ENCODE measurements around the gene CDIP1. TPM values are rescaled to one million over a fixed set of nuclear protein-coding genes. Genes with fewer than 3 reads are reported as not detected.

CDIP1 gene
- total and polyA plus RNA-seq, 9 of the 15 experiments (the other 6 are each of a cell fraction or from before 2014, with no cell fraction given), result 0.29 TPM; not detected in 8

- Histone ChIP-seq H3K9me3 (replicated peaks; ENCODE audit: control insufficient read depth, insufficient read depth, low read depth, low read length) (no peaks in the 10 kb centered on the region; the same call in 1 of the 2 replicates), H3K9ac (ENCODE audit: insufficient read depth in 1 of 2, low read depth in 2 of 2, low read length in 2 of 2) (peak overlapping the region in 1 of 2 experiments; percentile 14; a peak in 1 of 4 replicates), H3K27me3 (ENCODE audit: control insufficient read depth in 2 of 2, insufficient read depth in 2 of 2, low read length in 2 of 2) (peaks cover 30 to 45% of the 10 kb centered on the region in 2 experiments), H3K36me3 (ENCODE audit: control insufficient read depth, insufficient read depth, low read length) (no peaks in the 10 kb centered on the region), H3K9me1 (ENCODE audit: control insufficient read depth, insufficient read depth, low read length) (peaks cover 2% of the 10 kb centered on the region), H2AFZ (ENCODE audit: low read depth, low read length) (no peak overlapping the region; the same call in 1 of the 2 replicates), H3K27ac (ENCODE audit: extremely low read depth, low read depth, low read length) (no peak overlapping the region), H3K4me2 (ENCODE audit: insufficient read depth, low read length) (no peak overlapping the region), H3K4me1 (replicated peaks in 1 of 2; ENCODE audit: control insufficient read depth in 2 of 2, insufficient read depth in 2 of 2, low read length in 2 of 2) (peaks cover 0 to 10% of the 10 kb centered on the region in 2 experiments; a peak in 3 of 5 replicates), H4K20me1 (replicated peaks; ENCODE audit: control insufficient read depth, insufficient read depth, low read length) (no peaks in the 10 kb centered on the region), H3K79me2 (ENCODE audit: control insufficient read depth, insufficient read depth, low read length) (no peaks in the 10 kb centered on the region), H3K4me3 (no peak overlapping the region)
- ATAC-seq, result peak; percentile 41; the same call in 2 of the 3 replicates
- POLR2A ChIA-PET, result no interaction called here
- 10% methylated on average over 10 of the region's 10 CpGs for WGBS (ENCODE audit: insufficient coverage, low coverage, missing lambda C conversion rate)
- no peak for FAIRE-seq
- DNase-seq (ENCODE audit: extremely low read depth in 1 of 4, low spot score in 3 of 4), result peak; percentile 37 to 48 (median 46)
- TF ChIP-seq BHLHE40 (IDR thresholded peaks at IDR 0.05; ENCODE audit: low read length), result 0 out of 2 replicates have a peak, but pooled peaks have one; percentile 8
- TF ChIP-seq CAMTA2 (CRISPR knock-in tag; conservative IDR thresholded peaks at IDR 0.05), result no peak
- TF ChIP-seq ELF2 (CRISPR knock-in tag; IDR thresholded peaks at IDR 0.05), result no peak
- TF ChIP-seq, protein P1, sequence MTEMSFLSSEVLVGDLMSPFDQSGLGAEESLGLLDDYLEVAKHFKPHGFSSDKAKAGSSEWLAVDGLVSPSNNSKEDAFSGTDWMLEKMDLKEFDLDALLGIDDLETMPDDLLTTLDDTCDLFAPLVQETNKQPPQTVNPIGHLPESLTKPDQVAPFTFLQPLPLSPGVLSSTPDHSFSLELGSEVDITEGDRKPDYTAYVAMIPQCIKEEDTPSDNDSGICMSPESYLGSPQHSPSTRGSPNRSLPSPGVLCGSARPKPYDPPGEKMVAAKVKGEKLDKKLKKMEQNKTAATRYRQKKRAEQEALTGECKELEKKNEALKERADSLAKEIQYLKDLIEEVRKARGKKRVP (CRISPR knock-in tag; IDR thresholded peaks at IDR 0.05), result no peak
- TF ChIP-seq, protein P2, sequence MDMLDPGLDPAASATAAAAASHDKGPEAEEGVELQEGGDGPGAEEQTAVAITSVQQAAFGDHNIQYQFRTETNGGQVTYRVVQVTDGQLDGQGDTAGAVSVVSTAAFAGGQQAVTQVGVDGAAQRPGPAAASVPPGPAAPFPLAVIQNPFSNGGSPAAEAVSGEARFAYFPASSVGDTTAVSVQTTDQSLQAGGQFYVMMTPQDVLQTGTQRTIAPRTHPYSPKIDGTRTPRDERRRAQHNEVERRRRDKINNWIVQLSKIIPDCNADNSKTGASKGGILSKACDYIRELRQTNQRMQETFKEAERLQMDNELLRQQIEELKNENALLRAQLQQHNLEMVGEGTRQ (CRISPR knock-in tag; IDR thresholded peaks at IDR 0.05), result peak; percentile 40; the same call in 1 of the 2 replicates
- TF ChIP-seq, protein P3, sequence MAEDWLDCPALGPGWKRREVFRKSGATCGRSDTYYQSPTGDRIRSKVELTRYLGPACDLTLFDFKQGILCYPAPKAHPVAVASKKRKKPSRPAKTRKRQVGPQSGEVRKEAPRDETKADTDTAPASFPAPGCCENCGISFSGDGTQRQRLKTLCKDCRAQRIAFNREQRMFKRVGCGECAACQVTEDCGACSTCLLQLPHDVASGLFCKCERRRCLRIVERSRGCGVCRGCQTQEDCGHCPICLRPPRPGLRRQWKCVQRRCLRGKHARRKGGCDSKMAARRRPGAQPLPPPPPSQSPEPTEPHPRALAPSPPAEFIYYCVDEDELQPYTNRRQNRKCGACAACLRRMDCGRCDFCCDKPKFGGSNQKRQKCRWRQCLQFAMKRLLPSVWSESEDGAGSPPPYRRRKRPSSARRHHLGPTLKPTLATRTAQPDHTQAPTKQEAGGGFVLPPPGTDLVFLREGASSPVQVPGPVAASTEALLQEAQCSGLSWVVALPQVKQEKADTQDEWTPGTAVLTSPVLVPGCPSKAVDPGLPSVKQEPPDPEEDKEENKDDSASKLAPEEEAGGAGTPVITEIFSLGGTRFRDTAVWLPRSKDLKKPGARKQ (CRISPR knock-in tag; IDR thresholded peaks at IDR 0.05), result no peak
- no peak for TF ChIP-seq ZNF239 (CRISPR knock-in tag; IDR thresholded peaks at IDR 0.05)
- peak; percentile 95 for TF ChIP-seq NR2C1 (IDR thresholded peaks at IDR 0.05)
- peak; percentile 96 for TF ChIP-seq NR2C1 (tag; IDR thresholded peaks at IDR 0.05)
- peak; percentile 42 to 55; a peak in 3 of 4 replicates for TF ChIP-seq NRF1 (conservative IDR thresholded peaks at IDR 0.05 in 1 of 2, IDR thresholded peaks at IDR 0.05 in 1 of 2)
- TF ChIP-seq DPF2 (IDR thresholded peaks at IDR 0.05), result no peak
- TF ChIP-seq RNF2 (IDR thresholded peaks at IDR 0.05), result no peak
- TF ChIP-seq NR2C2 (CRISPR knock-in tag; IDR thresholded peaks at IDR 0.05), result peak; percentile 56; the same call in 1 of the 2 replicates
- peak; percentile 85; the same call in 1 of the 2 replicates for TF ChIP-seq NR2C2 (tag; IDR thresholded peaks at IDR 0.05)
- no peak for TF ChIP-seq ZNF830 (CRISPR knock-in tag; IDR thresholded peaks at IDR 0.05)
- TF ChIP-seq L3MBTL2 (IDR thresholded peaks at IDR 0.05), result 0 out of 2 replicates have a peak, but pooled peaks have one; percentile 25
- no peak for TF ChIP-seq HMG20B (CRISPR knock-in tag; IDR thresholded peaks at IDR 0.05)
- TF ChIP-seq USF1 (CRISPR knock-in tag; IDR thresholded peaks at IDR 0.05), result no peak
- no peak for TF ChIP-seq SREBF2 (CRISPR knock-in tag; IDR thresholded peaks at IDR 0.05)
- no peak for TF ChIP-seq RUNX1 (IDR thresholded peaks at IDR 0.05; ENCODE audit: low read depth)
- in situ Hi-C loops (cut with MboI) (no loop called here), intact Hi-C loops (cut with micrococcal nuclease) (no loop called here)
- CTCF ChIA-PET (ENCODE audit: low intra/inter-chr PET ratio), result no interaction called here
- BruUV-seq (replicated peaks), result no TSS peak
Observed at GRCh38 chr16:4557973-4558372, 19.4 kb upstream of the CDIP1 start.
